K562 (cell line): ENCODE measurements around the gene STPG4. TPM values are rescaled to one million over a fixed set of nuclear protein-coding genes. Genes with fewer than 3 reads are reported as not detected.

Experiments
- ATAC-seq: fragments of 200-7000 bp; cut with Tn5 transposase; 3 replicates; pipeline ENCODE4 v1.9.1; 2020; ENCODE audit warnings: moderate library complexity
- BruUV-seq: library from RNA; stranded (reverse); fragments of 400-500 nt; replicated peaks from 2 replicates; lab custom pipeline; 2021; lab: Mats Ljungman, UMichigan
- CTCF ChIA-PET: fragments of 300-600 bp; formaldehyde crosslinking; extraction: SDS; loops from one replicate; lab custom pipeline; 2021; ENCODE audit warnings: low intra/inter-chr PET ratio; lab: Yijun Ruan, JAX
- POLR2A ChIA-PET: fragments of 300-600, 350-650 bp; sonication (Branson Sonifier 250); formaldehyde crosslinking; extraction: SDS; loops from one replicate; lab custom pipeline; 2021; ENCODE audit warnings: antibody characterized with exemption, inconsistent platforms; lab: Yijun Ruan, JAX
- DNase-seq, 4 experiments: peaks; one replicate each; pipeline versions ENCODE4 v3.0.0 to v3.0.0-alpha.2; 2011 to 2018; ENCODE audit warnings: low spot score in 3 of 4, mixed read lengths in 3 of 4; ENCODE audit errors: extremely low read depth in 1 of 4
- FAIRE-seq: peaks from 2 replicates; lab custom pipeline; 2011; peaks lifted over from hg19 to GRCh38; lab: Jason Lieb, UNC
- H2AFZ ChIP-seq: 2 replicates; pipeline ENCODE4 v1.6.0; 2011; ENCODE audit warnings: low read depth, low read length, control low read depth, inconsistent platforms
- H3K27ac ChIP-seq: fragments of 200-600 bp; 3 replicates; pipeline ENCODE4 v1.8.0; 2011; ENCODE audit warnings: low read depth, mild to moderate bottlenecking, control low read depth, inconsistent platforms, low read length, moderate library complexity, mixed read lengths; ENCODE audit errors: extremely low read depth
- H3K27me3 ChIP-seq, 2 experiments: fragments of 300-600 bp in 1 of 2; 2 replicates in 1 of 2; 3 replicates in 1 of 2; pipeline versions ENCODE4 v1.6.0 to v1.8.0; 2011; ENCODE audit warnings: inconsistent platforms in 2 of 2, low read length in 2 of 2, mild to moderate bottlenecking in 1 of 2, mixed read lengths in 1 of 2, moderate library complexity in 1 of 2; ENCODE audit not compliant: control insufficient read depth in 2 of 2, insufficient read depth in 2 of 2
- H3K36me3 ChIP-seq: fragments of 300-600 bp; 3 replicates; pipeline ENCODE4 v1.8.0; 2011; ENCODE audit warnings: mild to moderate bottlenecking, low read length, inconsistent platforms; ENCODE audit not compliant: control insufficient read depth, insufficient read depth
- H3K4me1 ChIP-seq, 2 experiments: fragments of 200-600 bp in 1 of 2; replicated peaks in 1 of 2; 2 replicates in 1 of 2; 3 replicates in 1 of 2; pipeline versions ENCODE4 v1.5.1 to v1.8.0; 2011; ENCODE audit warnings: inconsistent platforms in 2 of 2, low read length in 2 of 2, mild to moderate bottlenecking in 1 of 2, mixed read lengths in 1 of 2, moderate library complexity in 1 of 2; ENCODE audit not compliant: control insufficient read depth in 2 of 2, insufficient read depth in 2 of 2
- H3K4me2 ChIP-seq: 2 replicates; pipeline ENCODE4 v1.6.1; 2011; ENCODE audit warnings: low read length, control low read depth, inconsistent platforms, mixed read lengths; ENCODE audit not compliant: insufficient read depth
- H3K4me3 ChIP-seq: fragments of 200-600 bp; sonication (generic), shearing (Covaris generic); 2 replicates; pipeline ENCODE4 v1.5.1; 2016; ENCODE audit warnings: control low read depth, inconsistent platforms
- H3K79me2 ChIP-seq: fragments of 200-600 bp; 3 replicates; pipeline ENCODE4 v1.8.0; 2011; ENCODE audit warnings: low read length, inconsistent platforms; ENCODE audit not compliant: control insufficient read depth, insufficient read depth
- H3K9ac ChIP-seq, 2 experiments: 2 replicates each; pipeline versions ENCODE4 v1.6.0 to v1.6.1; 2011; ENCODE audit warnings: low read depth in 2 of 2, low read length in 2 of 2, control low read depth in 1 of 2, inconsistent platforms in 1 of 2, mild to moderate bottlenecking in 1 of 2, mixed read lengths in 1 of 2; ENCODE audit not compliant: insufficient read depth in 1 of 2
- H3K9me1 ChIP-seq: one replicate; pipeline ENCODE4 v1.6.0; 2011; ENCODE audit warnings: inconsistent platforms, mild to moderate bottlenecking, low read length, moderate library complexity; ENCODE audit not compliant: control insufficient read depth, insufficient read depth
- H3K9me3 ChIP-seq: replicated peaks from 2 replicates; pipeline ENCODE4 v1.5.1; 2011; ENCODE audit warnings: low read depth, low read length, inconsistent platforms; ENCODE audit not compliant: control insufficient read depth, insufficient read depth
- H4K20me1 ChIP-seq: replicated peaks from 2 replicates; pipeline ENCODE4 v1.6.1; 2011; ENCODE audit warnings: low read length, inconsistent platforms, mixed read lengths; ENCODE audit not compliant: control insufficient read depth, insufficient read depth
- PRPF4 ChIP-seq: fragments of 200-400 bp; formaldehyde crosslinking; IDR thresholded peaks from one replicate; pipeline ENCODE4 v1.6.1; 2017; ENCODE audit warnings: low read length, low read depth, mild to moderate bottlenecking; ENCODE audit not compliant: insufficient read depth, poor library complexity, severe bottlenecking
- VEZF1 ChIP-seq: fragments of 200-800 bp; sonication (Bioruptor generic); IDR thresholded peaks from 2 replicates; pipeline ENCODE4 v1.6.1; 2017; ENCODE audit warnings: missing genetic modification characterization, missing compliant biosample characterization
- WGBS: fragments of 100-300 bp; shearing (Covaris generic); methylation state at CpG from one replicate; pipeline ENCODE4 v1.1.6; 2016; ENCODE audit warnings: low coverage, mixed read lengths; ENCODE audit not compliant: insufficient coverage; ENCODE audit errors: missing lambda C conversion rate; 5-methylcytosine and 5-hydroxymethylcytosine counted together
- in situ Hi-C: fragments of 300-500 bp; cut with MboI; formaldehyde crosslinking; loops from 4 replicates; pipeline ENCODE4 v1.15.0; 2018; ENCODE audit warnings: inconsistent platforms, mixed read lengths
- intact Hi-C: fragments of 100-400 bp; cut with micrococcal nuclease; formaldehyde crosslinking; loops from 2 replicates; pipeline ENCODE4 v1.14.2; 2022
- polyA plus RNA-seq, 8 experiments: library from polyadenylated mRNA; depleted of rRNA in 4 of 8; stranded (reverse) in 5 of 8; unstranded in 3 of 8; fragments of >200 nt; fragmentation: Nextera tagmentation in 2 of 8; fragmentation: Illumina TruSeq in 1 of 8; extraction: Ambion mirVana in 2 of 8; extraction: Trizol in 1 of 8; gene quantifications; 2 replicates each; pipeline versions ENCODE4 v1.2.1 to v1.2.3, GENCODE V29; 2011 to 2014; ENCODE audit warnings: inconsistent platforms in 1 of 8, missing spikeins in 1 of 8
- total RNA-seq, 7 experiments: library from RNA; depleted of rRNA in 6 of 7; stranded (reverse); fragments of >200 nt in 6 of 7; fragmentation: Illumina TruSeq in 2 of 7; extraction: Trizol in 2 of 7; gene quantifications; 2 replicates each; pipeline versions ENCODE4 v1.2.1 to v1.2.3, GENCODE V29; 2011 to 2021; ENCODE audit warnings: low replicate concordance in 1 of 7

Gene STPG4
- total and polyA plus RNA-seq, 9 of the 15 experiments (the other 6 are each of a cell fraction or from before 2014, with no cell fraction given): 0.10 to 0.68 (median 0.22) TPM; not detected in 6

GRCh38 chr2:47173986-47174732, 19.1 kb upstream of the STPG4 start:
- H3K4me1 ChIP-seq: peaks cover 7 to 32% of the 10 kb centered on the region in 2 experiments; a peak in 4 of 5 replicates
- CTCF ChIA-PET: interaction anchor here (1.1 kb wide), 1 partner anchor 99 kb away, joined by 3 read pairs; no protein-coding TSS in a partner anchor
- TF ChIP-seq VEZF1 (CRISPR knock-in tag) (no peak), PRPF4 (no peak)

More at GRCh38 chr2:47173986-47174732, 19.1 kb upstream of the STPG4 start:
- Histone ChIP-seq H3K9ac (peak overlapping the region; percentile 72 to 100; a peak in 3 of 4 replicates), H3K36me3 (peaks cover 50% of the 10 kb centered on the region), H2AFZ (no peak overlapping the region), H3K27ac (no peak overlapping the region), H3K9me3 (no peaks in the 10 kb centered on the region), H3K4me2 (peak overlapping the region; percentile 90), H3K4me3 (peak overlapping the region; percentile 78), H3K27me3 (no peaks in the 10 kb centered on the region; a peak in 1 of 5 replicates), H3K9me1 (no peaks in the 10 kb centered on the region), H3K79me2 (peaks cover 74% of the 10 kb centered on the region), H4K20me1 (peaks cover 60% of the 10 kb centered on the region)
- FAIRE-seq: no peak
- WGBS: 3% methylated on average over 9 of the region's 9 CpGs
- in situ Hi-C loops (no loop called here), intact Hi-C loops (no loop called here)
- ATAC-seq: no peak
- POLR2A ChIA-PET: no interaction called here
- no TSS peak for BruUV-seq
- no peak for DNase-seq
